Fibroblast of pulmonary artery (primary cell): Measurements from ENCODE around the gene PRM3.

Experiments
- DNase-seq: peaks from one replicate; pipeline ENCODE4 v3.0.0-alpha.2; 2010; ENCODE audit warnings: low read depth
- H3K4me3 ChIP-seq: replicated peaks from 2 replicates; pipeline ENCODE4 v1.5.1; 2011; ENCODE audit warnings: low read depth, mild to moderate bottlenecking, control low read depth, low read length, moderate library complexity
- TF ChIP-seq, protein P1 (sequence below): IDR thresholded peaks from 2 replicates; pipeline ENCODE4 v1.5.1; 2011; ENCODE audit warnings: mild to moderate bottlenecking, control low read depth, low read length, inconsistent platforms; ENCODE audit errors: missing control alignments

PRM3 gene

GRCh38 chr16:11232852-11233726 is 40.3 kb downstream of the PRM3 start:
- TF ChIP-seq, protein P1, sequence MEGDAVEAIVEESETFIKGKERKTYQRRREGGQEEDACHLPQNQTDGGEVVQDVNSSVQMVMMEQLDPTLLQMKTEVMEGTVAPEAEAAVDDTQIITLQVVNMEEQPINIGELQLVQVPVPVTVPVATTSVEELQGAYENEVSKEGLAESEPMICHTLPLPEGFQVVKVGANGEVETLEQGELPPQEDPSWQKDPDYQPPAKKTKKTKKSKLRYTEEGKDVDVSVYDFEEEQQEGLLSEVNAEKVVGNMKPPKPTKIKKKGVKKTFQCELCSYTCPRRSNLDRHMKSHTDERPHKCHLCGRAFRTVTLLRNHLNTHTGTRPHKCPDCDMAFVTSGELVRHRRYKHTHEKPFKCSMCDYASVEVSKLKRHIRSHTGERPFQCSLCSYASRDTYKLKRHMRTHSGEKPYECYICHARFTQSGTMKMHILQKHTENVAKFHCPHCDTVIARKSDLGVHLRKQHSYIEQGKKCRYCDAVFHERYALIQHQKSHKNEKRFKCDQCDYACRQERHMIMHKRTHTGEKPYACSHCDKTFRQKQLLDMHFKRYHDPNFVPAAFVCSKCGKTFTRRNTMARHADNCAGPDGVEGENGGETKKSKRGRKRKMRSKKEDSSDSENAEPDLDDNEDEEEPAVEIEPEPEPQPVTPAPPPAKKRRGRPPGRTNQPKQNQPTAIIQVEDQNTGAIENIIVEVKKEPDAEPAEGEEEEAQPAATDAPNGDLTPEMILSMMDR = no peak
- DNase-seq = no peak
- no peak overlapping the region for H3K4me3 ChIP-seq

DNA sequence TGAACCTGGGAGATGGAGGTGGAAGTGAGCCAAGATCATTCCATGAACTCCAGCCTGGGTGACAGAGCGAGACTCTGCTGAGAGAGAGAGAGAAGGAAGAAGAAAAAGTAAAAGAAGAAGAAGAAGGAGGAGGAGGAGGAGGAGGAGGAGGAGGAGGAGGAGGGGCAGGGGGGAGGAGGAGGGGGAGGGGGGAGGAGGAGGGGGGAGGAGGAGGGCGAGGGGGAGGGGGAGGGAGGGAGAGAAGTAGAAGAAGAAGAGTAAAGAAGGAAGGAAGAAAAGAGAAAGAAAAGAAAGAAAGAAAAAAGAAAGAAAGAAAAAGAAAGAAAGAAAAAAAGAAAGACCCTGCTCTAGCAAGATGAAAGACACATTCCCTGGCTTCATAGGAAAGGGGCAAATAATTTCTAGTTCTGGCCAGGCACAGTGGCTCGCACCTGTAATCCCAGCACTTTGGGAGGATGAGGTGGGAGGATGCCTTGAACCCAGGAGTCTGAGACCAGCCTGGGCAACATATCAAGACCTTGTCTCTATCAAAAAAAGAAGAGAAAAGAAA is 41.1 kb downstream of the PRM3 start:
- no peak for DNase-seq
- H3K4me3 ChIP-seq = no peak overlapping the region
- TF ChIP-seq, protein P1 = no peak

GRCh38 chr16:11231367-11231970 is 42.0 kb downstream of the PRM3 start:
- H3K4me3 ChIP-seq = no peak overlapping the region
- TF ChIP-seq, protein P1 = no peak
- DNase-seq = no peak

DNA sequence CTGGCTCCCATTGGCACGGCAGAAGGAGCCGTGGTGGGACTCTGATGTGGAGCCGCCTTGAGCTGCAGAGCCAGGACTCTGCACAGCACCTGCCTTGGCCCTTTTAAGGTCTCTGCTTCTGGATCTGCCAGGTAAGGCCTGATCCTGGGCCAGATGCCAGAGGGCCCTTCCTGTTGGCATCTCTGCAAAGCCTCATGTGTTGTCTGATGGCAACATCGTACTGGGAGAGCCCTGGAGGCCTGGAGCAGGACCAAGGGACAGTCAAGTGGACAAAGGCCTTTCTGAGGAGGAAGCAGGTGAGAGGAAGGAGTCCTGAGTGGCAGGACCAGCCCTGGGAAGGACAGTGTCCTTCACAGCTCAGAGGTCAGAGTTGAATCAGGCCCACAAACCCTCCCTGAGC is 43.5 kb downstream of the PRM3 start:
- no peak for DNase-seq
- TF ChIP-seq, protein P1 = no peak
- H3K4me3 ChIP-seq = no peak overlapping the region

GRCh38 chr16:11229432-11229831 is 44.0 kb downstream of the PRM3 start:
- no peak overlapping the region for H3K4me3 ChIP-seq
- DNase-seq = no peak
- TF ChIP-seq, protein P1 = no peak

DNA sequence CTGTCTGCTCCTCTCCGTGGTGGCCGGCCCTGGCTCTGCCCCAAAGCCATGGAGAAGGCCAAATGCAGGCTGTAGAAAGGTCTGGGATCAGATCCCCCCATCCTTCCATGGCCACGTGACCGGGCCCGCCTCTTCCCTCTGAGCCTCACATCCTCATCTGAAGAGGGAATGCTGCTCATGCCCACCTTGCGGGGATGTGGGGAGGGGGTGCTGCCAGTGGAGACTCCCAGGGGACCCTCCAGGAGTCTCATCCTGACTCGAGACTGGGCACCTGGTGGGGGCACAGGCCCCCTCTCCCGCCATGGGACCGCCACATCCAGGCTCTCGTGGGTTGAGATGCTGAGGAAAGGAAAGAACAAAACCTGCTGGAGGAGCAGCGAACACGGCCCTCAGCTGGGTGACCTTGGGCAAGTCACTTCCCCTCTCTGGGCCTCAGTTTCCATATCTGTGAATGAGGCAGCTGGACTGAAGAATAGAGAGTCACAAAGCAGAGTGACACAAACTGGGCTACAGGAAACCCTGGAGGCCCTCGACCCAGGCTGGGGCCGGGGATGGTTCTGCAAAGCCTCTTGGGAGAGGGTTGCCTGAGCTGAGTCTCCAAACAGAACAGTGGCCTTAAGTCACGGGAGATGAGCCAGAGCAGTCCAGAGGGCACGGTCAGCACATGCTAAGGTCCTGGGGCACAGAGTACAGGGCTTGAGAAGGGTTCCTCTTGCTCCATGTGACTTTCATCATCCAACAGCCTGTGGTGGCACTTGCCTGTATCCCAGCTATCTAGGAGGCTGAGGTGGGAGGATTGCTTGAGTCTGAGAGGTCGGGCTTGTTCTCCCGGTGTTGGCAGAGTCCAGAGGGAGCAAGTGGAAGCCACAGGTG is 47.5 kb downstream of the PRM3 start:
- no peak overlapping the region for H3K4me3 ChIP-seq
- TF ChIP-seq, protein P1 = no peak
- no peak for DNase-seq
